C1 segment of cervical spinal cord (tissue), 14 donors: ENCODE measurements around the gene RTL10.

Source experiments
- DNase-seq, 14 donors: peaks; one replicate each; lab custom pipeline; 2025; lab: John Stamatoyannopoulos, UW

RTL10 gene

GRCh38 chr22:19824212-19824925, 30.3 kb downstream of the RTL10 start:
- no peak for DNase-seq

- DNase-seq = no peak
Observed at GRCh38 chr22:19823902-19824211, 30.8 kb downstream of the RTL10 start.

GRCh38 chr22:19823191-19823901, 31.3 kb downstream of the RTL10 start:
- no peak for DNase-seq

- DNase-seq = no peak
Observed at GRCh38 chr22:19822301-19823117, 32.2 kb downstream of the RTL10 start.

- DNase-seq = no peak
Observed at GRCh38 chr22:19821523-19822300, 33.0 kb downstream of the RTL10 start.

- DNase-seq = no peak
Observed at GRCh38 chr22:19820880-19821522, 33.7 kb downstream of the RTL10 start.

GRCh38 chr22:19819911-19820879, 34.5 kb downstream of the RTL10 start:
- DNase-seq = no peak

- no peak for DNase-seq
Observed at GRCh38 chr22:19819208-19819910, 35.3 kb downstream of the RTL10 start.

- DNase-seq = no peak
Observed at GRCh38 chr22:19818324-19819207, 36.1 kb downstream of the RTL10 start.

GRCh38 chr22:19816372-19817119, 38.1 kb downstream of the RTL10 start:
- no peak for DNase-seq

GRCh38 chr22:19815823-19816290, 38.8 kb downstream of the RTL10 start:
- no peak for DNase-seq

- no peak for DNase-seq
Observed at GRCh38 chr22:19815093-19815822, 39.4 kb downstream of the RTL10 start.

GRCh38 chr22:19814428-19814827, 40.2 kb downstream of the RTL10 start:
- DNase-seq = no peak

- no peak for DNase-seq
Observed at GRCh38 chr22:19812910-19813309, 41.8 kb downstream of the RTL10 start.

- no peak for DNase-seq
Observed at GRCh38 chr22:19811811-19812771, 42.6 kb downstream of the RTL10 start.

- no peak for DNase-seq
Observed at GRCh38 chr22:19811211-19811621, 43.5 kb downstream of the RTL10 start.
